ENCODE data around the gene KLHL36.

DNA sequence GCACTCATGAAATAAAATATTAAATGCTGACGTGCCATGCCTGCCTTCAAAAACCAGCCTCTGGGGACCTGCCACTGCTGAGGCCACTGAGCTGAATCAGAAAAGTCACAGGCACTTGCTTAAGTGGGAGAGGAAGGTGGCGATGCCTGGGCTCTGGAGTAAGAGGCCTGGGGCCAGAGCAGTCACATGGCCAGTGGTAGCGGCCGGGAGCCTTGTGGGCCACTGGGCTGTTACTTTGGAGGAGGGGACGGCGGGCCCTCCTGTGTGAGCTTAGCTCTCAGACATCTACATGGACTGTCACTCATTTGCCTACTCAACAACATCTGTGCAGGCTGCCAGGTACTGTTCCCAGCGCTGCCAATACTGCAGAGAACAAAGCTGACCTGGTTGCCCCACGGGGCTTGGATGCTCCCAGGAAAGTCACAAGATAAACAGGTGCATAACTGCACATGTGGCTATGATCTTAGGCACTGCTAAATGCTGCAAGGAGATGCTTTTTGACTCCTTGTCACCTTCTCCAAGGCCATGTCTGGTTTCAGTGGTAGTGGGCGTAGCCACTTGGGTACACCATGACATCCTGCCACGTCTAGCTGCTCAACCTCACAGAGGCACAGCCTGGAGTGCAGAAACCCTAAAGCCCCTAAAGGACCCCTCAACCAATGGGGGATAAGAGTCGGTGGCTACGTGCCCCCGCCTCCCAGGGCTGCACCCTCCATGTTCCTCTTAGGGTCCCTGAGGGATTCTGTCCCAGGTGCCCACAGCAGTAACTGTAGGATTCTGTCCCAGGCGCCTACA, 42.0 kb upstream of the KLHL36 start:
- TF ChIP-seq, protein P1, sequence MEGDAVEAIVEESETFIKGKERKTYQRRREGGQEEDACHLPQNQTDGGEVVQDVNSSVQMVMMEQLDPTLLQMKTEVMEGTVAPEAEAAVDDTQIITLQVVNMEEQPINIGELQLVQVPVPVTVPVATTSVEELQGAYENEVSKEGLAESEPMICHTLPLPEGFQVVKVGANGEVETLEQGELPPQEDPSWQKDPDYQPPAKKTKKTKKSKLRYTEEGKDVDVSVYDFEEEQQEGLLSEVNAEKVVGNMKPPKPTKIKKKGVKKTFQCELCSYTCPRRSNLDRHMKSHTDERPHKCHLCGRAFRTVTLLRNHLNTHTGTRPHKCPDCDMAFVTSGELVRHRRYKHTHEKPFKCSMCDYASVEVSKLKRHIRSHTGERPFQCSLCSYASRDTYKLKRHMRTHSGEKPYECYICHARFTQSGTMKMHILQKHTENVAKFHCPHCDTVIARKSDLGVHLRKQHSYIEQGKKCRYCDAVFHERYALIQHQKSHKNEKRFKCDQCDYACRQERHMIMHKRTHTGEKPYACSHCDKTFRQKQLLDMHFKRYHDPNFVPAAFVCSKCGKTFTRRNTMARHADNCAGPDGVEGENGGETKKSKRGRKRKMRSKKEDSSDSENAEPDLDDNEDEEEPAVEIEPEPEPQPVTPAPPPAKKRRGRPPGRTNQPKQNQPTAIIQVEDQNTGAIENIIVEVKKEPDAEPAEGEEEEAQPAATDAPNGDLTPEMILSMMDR (IDR thresholded peaks at IDR 0.05): no peak
- no peak for TF ChIP-seq POLR2A (IDR thresholded peaks at IDR 0.05; ENCODE audit: low read depth)
